K562 (cell line): ENCODE results near the gene SHB. TPM values are rescaled to one million over a fixed set of nuclear protein-coding genes. Genes with fewer than 3 reads are reported as not detected.

Source experiments
- ATAC-seq: fragments of 200-7000 bp; cut with Tn5 transposase; 3 replicates; pipeline ENCODE4 v1.9.1; 2020; ENCODE audit warnings: moderate library complexity
- BruUV-seq: library from RNA; stranded (reverse); fragments of 400-500 nt; replicated peaks from 2 replicates; lab custom pipeline; 2021; lab: Mats Ljungman, UMichigan
- CTCF ChIA-PET: fragments of 300-600 bp; formaldehyde crosslinking; extraction: SDS; loops from one replicate; lab custom pipeline; 2021; ENCODE audit warnings: low intra/inter-chr PET ratio; lab: Yijun Ruan, JAX
- POLR2A ChIA-PET: fragments of 300-600, 350-650 bp; sonication (Branson Sonifier 250); formaldehyde crosslinking; extraction: SDS; loops from one replicate; lab custom pipeline; 2021; ENCODE audit warnings: antibody characterized with exemption, inconsistent platforms; lab: Yijun Ruan, JAX
- DNase-seq, 4 experiments: peaks; one replicate each; pipeline versions ENCODE4 v3.0.0 to v3.0.0-alpha.2; 2011 to 2018; ENCODE audit warnings: low spot score in 3 of 4, mixed read lengths in 3 of 4; ENCODE audit errors: extremely low read depth in 1 of 4
- FAIRE-seq: peaks from 2 replicates; lab custom pipeline; 2011; peaks lifted over from hg19 to GRCh38; lab: Jason Lieb, UNC
- H2AFZ ChIP-seq: 2 replicates; pipeline ENCODE4 v1.6.0; 2011; ENCODE audit warnings: low read depth, low read length, control low read depth, inconsistent platforms
- H3K27ac ChIP-seq: fragments of 200-600 bp; 3 replicates; pipeline ENCODE4 v1.8.0; 2011; ENCODE audit warnings: low read depth, mild to moderate bottlenecking, control low read depth, inconsistent platforms, low read length, moderate library complexity, mixed read lengths; ENCODE audit errors: extremely low read depth
- H3K27me3 ChIP-seq, 2 experiments: fragments of 300-600 bp in 1 of 2; 2 replicates in 1 of 2; 3 replicates in 1 of 2; pipeline versions ENCODE4 v1.6.0 to v1.8.0; 2011; ENCODE audit warnings: inconsistent platforms in 2 of 2, low read length in 2 of 2, mild to moderate bottlenecking in 1 of 2, mixed read lengths in 1 of 2, moderate library complexity in 1 of 2; ENCODE audit not compliant: control insufficient read depth in 2 of 2, insufficient read depth in 2 of 2
- H3K36me3 ChIP-seq: fragments of 300-600 bp; 3 replicates; pipeline ENCODE4 v1.8.0; 2011; ENCODE audit warnings: mild to moderate bottlenecking, low read length, inconsistent platforms; ENCODE audit not compliant: control insufficient read depth, insufficient read depth
- H3K4me1 ChIP-seq, 2 experiments: fragments of 200-600 bp in 1 of 2; replicated peaks in 1 of 2; 2 replicates in 1 of 2; 3 replicates in 1 of 2; pipeline versions ENCODE4 v1.5.1 to v1.8.0; 2011; ENCODE audit warnings: inconsistent platforms in 2 of 2, low read length in 2 of 2, mild to moderate bottlenecking in 1 of 2, mixed read lengths in 1 of 2, moderate library complexity in 1 of 2; ENCODE audit not compliant: control insufficient read depth in 2 of 2, insufficient read depth in 2 of 2
- H3K4me2 ChIP-seq: 2 replicates; pipeline ENCODE4 v1.6.1; 2011; ENCODE audit warnings: low read length, control low read depth, inconsistent platforms, mixed read lengths; ENCODE audit not compliant: insufficient read depth
- H3K4me3 ChIP-seq: fragments of 200-600 bp; sonication (generic), shearing (Covaris generic); 2 replicates; pipeline ENCODE4 v1.5.1; 2016; ENCODE audit warnings: control low read depth, inconsistent platforms
- H3K79me2 ChIP-seq: fragments of 200-600 bp; 3 replicates; pipeline ENCODE4 v1.8.0; 2011; ENCODE audit warnings: low read length, inconsistent platforms; ENCODE audit not compliant: control insufficient read depth, insufficient read depth
- H3K9ac ChIP-seq, 2 experiments: 2 replicates each; pipeline versions ENCODE4 v1.6.0 to v1.6.1; 2011; ENCODE audit warnings: low read depth in 2 of 2, low read length in 2 of 2, control low read depth in 1 of 2, inconsistent platforms in 1 of 2, mild to moderate bottlenecking in 1 of 2, mixed read lengths in 1 of 2; ENCODE audit not compliant: insufficient read depth in 1 of 2
- H3K9me1 ChIP-seq: one replicate; pipeline ENCODE4 v1.6.0; 2011; ENCODE audit warnings: inconsistent platforms, mild to moderate bottlenecking, low read length, moderate library complexity; ENCODE audit not compliant: control insufficient read depth, insufficient read depth
- H3K9me3 ChIP-seq: replicated peaks from 2 replicates; pipeline ENCODE4 v1.5.1; 2011; ENCODE audit warnings: low read depth, low read length, inconsistent platforms; ENCODE audit not compliant: control insufficient read depth, insufficient read depth
- H4K20me1 ChIP-seq: replicated peaks from 2 replicates; pipeline ENCODE4 v1.6.1; 2011; ENCODE audit warnings: low read length, inconsistent platforms, mixed read lengths; ENCODE audit not compliant: control insufficient read depth, insufficient read depth
- ATF3 ChIP-seq, 2 experiments: fragments of 450-650 bp in 1 of 2; sonication (generic) in 1 of 2; formaldehyde crosslinking in 1 of 2; IDR thresholded peaks in 1 of 2; conservative IDR thresholded peaks in 1 of 2; 2 replicates each; pipeline versions ENCODE4 v1.6.1 to v1.8.1; 2016 to 2023; ENCODE audit warnings: mild to moderate bottlenecking in 2 of 2, moderate library complexity in 2 of 2, inconsistent platforms in 1 of 2, missing genetic modification reagents in 1 of 2
- BCOR ChIP-seq: fragments of 450-650 bp; IDR thresholded peaks from 2 replicates; pipeline ENCODE4 v1.6.1; 2016
- CBX1 ChIP-seq: sonication (generic); IDR thresholded peaks from 2 replicates; pipeline ENCODE4 v1.6.1; 2016; ENCODE audit warnings: antibody characterized with exemption, low read depth, mild to moderate bottlenecking
- KDM1A ChIP-seq, 2 experiments: fragments of 450-650 bp; IDR thresholded peaks; 2 replicates each; pipeline ENCODE4 v1.6.1; 2016; ENCODE audit warnings: mild to moderate bottlenecking in 2 of 2
- NEUROD1 ChIP-seq: fragments of 150-350 bp; IDR thresholded peaks from 2 replicates; pipeline ENCODE4 v1.6.1; 2014; ENCODE audit warnings: borderline replicate concordance, low read length, low read depth; ENCODE audit not compliant: partially characterized antibody
- PHF20 ChIP-seq: fragments of 450-650 bp; IDR thresholded peaks from 2 replicates; pipeline ENCODE4 v1.6.1; 2018; ENCODE audit not compliant: partially characterized antibody
- RBM25 ChIP-seq: fragments of 200-400 bp; formaldehyde crosslinking; IDR thresholded peaks from 2 replicates; pipeline ENCODE4 v1.6.1; 2018; ENCODE audit warnings: low read length, low read depth, moderate library complexity; ENCODE audit not compliant: severe bottlenecking
- WGBS: fragments of 100-300 bp; shearing (Covaris generic); methylation state at CpG from one replicate; pipeline ENCODE4 v1.1.6; 2016; ENCODE audit warnings: low coverage, mixed read lengths; ENCODE audit not compliant: insufficient coverage; ENCODE audit errors: missing lambda C conversion rate; 5-methylcytosine and 5-hydroxymethylcytosine counted together
- in situ Hi-C: fragments of 300-500 bp; cut with MboI; formaldehyde crosslinking; loops from 4 replicates; pipeline ENCODE4 v1.15.0; 2018; ENCODE audit warnings: inconsistent platforms, mixed read lengths
- intact Hi-C: fragments of 100-400 bp; cut with micrococcal nuclease; formaldehyde crosslinking; loops from 2 replicates; pipeline ENCODE4 v1.14.2; 2022
- polyA plus RNA-seq, 8 experiments: library from polyadenylated mRNA; depleted of rRNA in 4 of 8; stranded (reverse) in 5 of 8; unstranded in 3 of 8; fragments of >200 nt; fragmentation: Nextera tagmentation in 2 of 8; fragmentation: Illumina TruSeq in 1 of 8; extraction: Ambion mirVana in 2 of 8; extraction: Trizol in 1 of 8; gene quantifications; 2 replicates each; pipeline versions ENCODE4 v1.2.1 to v1.2.3, GENCODE V29; 2011 to 2014; ENCODE audit warnings: inconsistent platforms in 1 of 8, missing spikeins in 1 of 8
- total RNA-seq, 7 experiments: library from RNA; depleted of rRNA in 6 of 7; stranded (reverse); fragments of >200 nt in 6 of 7; fragmentation: Illumina TruSeq in 2 of 7; extraction: Trizol in 2 of 7; gene quantifications; 2 replicates each; pipeline versions ENCODE4 v1.2.1 to v1.2.3, GENCODE V29; 2011 to 2021; ENCODE audit warnings: low replicate concordance in 1 of 7

SHB gene
- total and polyA plus RNA-seq, 9 of the 15 experiments (the other 6 are each of a cell fraction or from before 2014, with no cell fraction given), result 0.78 to 16.0 (median 5.3) TPM

- intact Hi-C loops (no loop called here), in situ Hi-C loops (no loop called here)
- ATAC-seq, result no peak
- no TSS peak for BruUV-seq
- no peak for FAIRE-seq
- TF ChIP-seq KDM1A (IDR thresholded peaks at IDR 0.05), result peak in 1 of 2 experiments; percentile 7; a peak in 1 of 4 replicates
- no peak for TF ChIP-seq NEUROD1
- TF ChIP-seq RBM25, result peak; percentile 87
- peak; percentile 61; the same call in 1 of the 2 replicates for TF ChIP-seq BCOR
- TF ChIP-seq ATF3 (IDR thresholded peaks at IDR 0.05), result no peak
- no peak for TF ChIP-seq ATF3 (CRISPR knock-in tag; conservative IDR thresholded peaks at IDR 0.05)
- peak; percentile 22 for TF ChIP-seq PHF20
- peak; percentile 43; the same call in 1 of the 2 replicates for TF ChIP-seq CBX1
- H3K4me1 ChIP-seq, result peaks cover 24 to 36% of the 10 kb centered on the region in 2 experiments
- WGBS, result 68% methylated on average over 5 of the region's 5 CpGs
- no peak overlapping the region for H3K4me3 ChIP-seq
- H3K27ac ChIP-seq, result peak overlapping the region; percentile 64; the same call in 1 of the 3 replicates
- peak overlapping the region; percentile 73 for H2AFZ ChIP-seq
- H3K9me3 ChIP-seq, result no peaks in the 10 kb centered on the region
- H3K27me3 ChIP-seq, result no peaks in the 10 kb centered on the region
- 0 out of 2 replicates have a peak, but pooled peaks cover 5% of the 10 kb centered on the region for H4K20me1 ChIP-seq
- DNase-seq, result no peak
- H3K9me1 ChIP-seq, result peaks cover 2% of the 10 kb centered on the region
- peaks cover 8% of the 10 kb centered on the region for H3K79me2 ChIP-seq
- H3K36me3 ChIP-seq, result no peaks in the 10 kb centered on the region
- ChIA-PET POLR2A (interaction anchor here (0.6 kb wide), 2 partner anchors 72 to 242 kb away, joined by 3 read pairs; no protein-coding TSS in a partner anchor), CTCF (no interaction called here)
- peak overlapping the region; percentile 25 to 62; a peak in 2 of 4 replicates for H3K9ac ChIP-seq
- H3K4me2 ChIP-seq, result peak overlapping the region; percentile 71
Observed at GRCh38 chr9:37984278-37984671, 84.8 kb downstream of the SHB start.
